Measurements from ENCODE around the gene SPSB2. TPM values are rescaled to one million over a fixed set of nuclear protein-coding genes. Genes with fewer than 3 reads are reported as not detected.

The SPSB2 gene
- polyA plus RNA-seq, 1 experiment = 2.6 TPM

GRCh38 chr12:6831450-6831995 lies 41.6 kb downstream of the SPSB2 start:
- Histone ChIP-seq H3K4me3 (ENCODE audit: low read depth, low read length) (no peak overlapping the region), H3K27ac (ENCODE audit: low read depth, low read length) (no peak overlapping the region), H3K9me3 (ENCODE audit: control insufficient read depth, insufficient read depth, low read length) (no peaks in the 10 kb centered on the region; the same call in 1 of the 2 replicates), H3K27me3 (ENCODE audit: control insufficient read depth, insufficient read depth, low read length) (no peaks in the 10 kb centered on the region)
- TF ChIP-seq CTCF (IDR thresholded peaks at IDR 0.05; ENCODE audit: low read depth, low read length) = no peak
- no peak for DNase-seq (ENCODE audit: low read depth, low spot score)
- POLR2A ChIA-PET = interaction anchor here (1.0 kb wide), 1 partner anchor 21 kb away, joined by 3 read pairs; the partner anchor contains the start of gene USP5
- CTCF ChIA-PET = interaction anchor here (1.0 to 2.3 kb wide), 3 partner anchors 38 to 294 kb away, joined by 3 to 9 read pairs (median 3); partner anchors contain the start of gene MLF2

- Histone ChIP-seq H3K27ac (ENCODE audit: low read depth, low read length) (no peak overlapping the region), H3K9me3 (ENCODE audit: control insufficient read depth, insufficient read depth, low read length) (no peaks in the 10 kb centered on the region; the same call in 1 of the 2 replicates), H3K4me3 (ENCODE audit: low read depth, low read length) (no peak overlapping the region), H3K27me3 (ENCODE audit: control insufficient read depth, insufficient read depth, low read length) (no peaks in the 10 kb centered on the region)
- no peak for DNase-seq (ENCODE audit: low read depth, low spot score)
- no peak for TF ChIP-seq CTCF (IDR thresholded peaks at IDR 0.05; ENCODE audit: low read depth, low read length)
- ChIA-PET POLR2A (interaction anchor here (0.8 to 3.6 kb wide), 4 partner anchors 10 to 77 kb away, joined by 3 to 14 read pairs (median 5); partner anchors contain the start of genes CDCA3, GNB3 and USP5), CTCF (interaction anchor here (11.8 kb wide), 1 partner anchor 78 kb away, joined by 165 read pairs; the partner anchor contains the start of gene MLF2)
Observed at GRCh38 chr12:6830999-6831398, 42.1 kb downstream of the SPSB2 start.

GRCh38 chr12:6830286-6830890 lies 42.7 kb downstream of the SPSB2 start:
- no peak overlapping the region for H3K27ac ChIP-seq (ENCODE audit: low read depth, low read length)
- CTCF ChIA-PET = interaction anchor here (0.9 to 11.8 kb wide), 2 partner anchors 39 to 77 kb away, joined by 4 to 165 read pairs; partner anchors contain the start of gene MLF2
- H3K4me3 ChIP-seq (ENCODE audit: low read depth, low read length) = peak overlapping the region; percentile 91

GRCh38 chr12:6829536-6830220 lies 43.4 kb downstream of the SPSB2 start:
- peak; percentile 34; the same call in 1 of the 2 replicates for TF ChIP-seq CTCF (IDR thresholded peaks at IDR 0.05; ENCODE audit: low read depth, low read length)
- Histone ChIP-seq H3K27me3 (ENCODE audit: control insufficient read depth, insufficient read depth, low read length) (no peaks in the 10 kb centered on the region), H3K9me3 (ENCODE audit: control insufficient read depth, insufficient read depth, low read length) (no peaks in the 10 kb centered on the region; the same call in 1 of the 2 replicates), H3K4me3 (ENCODE audit: low read depth, low read length) (peak overlapping the region; percentile 91), H3K27ac (ENCODE audit: low read depth, low read length) (peak overlapping the region; percentile 82)
- CTCF ChIA-PET = interaction anchor here (0.9 to 11.8 kb wide), 2 partner anchors 40 to 76 kb away, joined by 4 to 165 read pairs; partner anchors contain the start of gene MLF2
- POLR2A ChIA-PET = interaction anchor here (0.8 to 3.6 kb wide), 9 partner anchors 11 to 295 kb away, joined by 3 to 26 read pairs (median 5); partner anchors contain the start of genes CDCA3, COPS7A, GAPDH and GNB3
- no peak for DNase-seq (ENCODE audit: low read depth, low spot score)

More at GRCh38 chr12:6830286-6830890, 42.7 kb downstream of the SPSB2 start:
- TF ChIP-seq CTCF (IDR thresholded peaks at IDR 0.05; ENCODE audit: low read depth, low read length) = no peak
- no peaks in the 10 kb centered on the region; the same call in 1 of the 2 replicates for H3K9me3 ChIP-seq (ENCODE audit: control insufficient read depth, insufficient read depth, low read length)
- DNase-seq (ENCODE audit: low read depth, low spot score) = no peak
- H3K27me3 ChIP-seq (ENCODE audit: control insufficient read depth, insufficient read depth, low read length) = no peaks in the 10 kb centered on the region
- POLR2A ChIA-PET = interaction anchor here (0.8 to 3.6 kb wide), 3 partner anchors 11 to 77 kb away, joined by 3 to 14 read pairs (median 7); partner anchors contain the start of genes CDCA3, GNB3 and USP5

Measured in AG04450 (cell line).